A549 (cell line): ENCODE results near the gene KIF4B. TPM values are rescaled to one million over a fixed set of nuclear protein-coding genes. Genes with fewer than 3 reads are reported as not detected.

Experiments
- ATAC-seq, 2 experiments: fragments of 200-7000 bp in 1 of 2; fragments of >200 bp in 1 of 2; cut with Nextera tagmentation in 1 of 2; cut with Tn5 transposase in 1 of 2; 3 replicates each; pipeline versions ENCODE4 v1.8.0 to v1.9.1; 2018 to 2020; ENCODE audit warnings: mild to moderate bottlenecking in 1 of 2, moderate library complexity in 1 of 2
- CTCF ChIA-PET: fragments of 300-600 bp; sonication (Branson Sonifier 250); formaldehyde crosslinking; extraction: SDS; loops from one replicate; lab custom pipeline; 2021; ENCODE audit warnings: antibody characterized with exemption, inconsistent platforms; lab: Yijun Ruan, JAX
- POLR2A ChIA-PET: fragments of 350-600 bp; formaldehyde crosslinking; extraction: SDS; loops from one replicate; lab custom pipeline; 2021; ENCODE audit warnings: antibody characterized with exemption, inconsistent platforms; lab: Yijun Ruan, JAX
- DNase-seq, 2 experiments: peaks; one replicate each; pipeline versions ENCODE4 v3.0.0 to v3.0.0-alpha.2; 2011 to 2016; ENCODE audit warnings: low read depth in 1 of 2, low spot score in 1 of 2
- FAIRE-seq: peaks from 2 replicates; lab custom pipeline; 2011; peaks lifted over from hg19 to GRCh38; lab: Jason Lieb, UNC
- H3K27ac ChIP-seq, 2 experiments: fragments of >200 bp; sonication (Bioruptor Twin); formaldehyde crosslinking; 3 replicates each; pipeline ENCODE4 v1.5.1; 2016 to 2017
- H3K4me1 ChIP-seq: fragments of >200 bp; sonication (Bioruptor Twin); formaldehyde crosslinking; 3 replicates; pipeline ENCODE4 v1.6.1; 2016
- H3K4me2 ChIP-seq: fragments of >200 bp; sonication (Bioruptor Twin); formaldehyde crosslinking; 3 replicates; pipeline ENCODE4 v1.6.1; 2016
- H3K4me3 ChIP-seq: fragments of >200 bp; sonication (Bioruptor Twin); formaldehyde crosslinking; 3 replicates; pipeline ENCODE4 v1.5.1; 2016
- H3K9me3 ChIP-seq: fragments of >200 bp; sonication (Bioruptor Twin); formaldehyde crosslinking; 3 replicates; pipeline ENCODE4 v1.6.1; 2016
- ATOH8 ChIP-seq: fragments of 250-450 bp; sonication (Bioruptor Pico); IDR thresholded peaks from 2 replicates; pipeline ENCODE4 v1.5.0; 2020; ENCODE audit warnings: low read depth, mild to moderate bottlenecking, moderate library complexity
- CBX2 ChIP-seq: fragments of 200-600 bp; sonication (generic); IDR thresholded peaks from 2 replicates; pipeline ENCODE4 v1.6.1; 2016; ENCODE audit warnings: low read depth, mild to moderate bottlenecking, borderline replicate concordance
- CBX8 ChIP-seq: fragments of 200-600 bp; sonication (generic); IDR thresholded peaks from 2 replicates; pipeline ENCODE4 v1.6.1; 2016
- CEBPB ChIP-seq, 2 experiments: fragments of >200 bp in 1 of 2; sonication (Bioruptor Twin) in 1 of 2; formaldehyde crosslinking in 1 of 2; IDR thresholded peaks; 2 replicates each; pipeline ENCODE4 v1.6.1; 2012 to 2016
- CHD2 ChIP-seq: fragments of 150-350 bp; IDR thresholded peaks from 2 replicates; pipeline ENCODE4 v1.6.1; 2014; ENCODE audit warnings: low read length; ENCODE audit not compliant: partially characterized antibody
- CTCF ChIP-seq: fragments of >200 bp; sonication (Bioruptor Twin); formaldehyde crosslinking; IDR thresholded peaks from 3 replicates; pipeline ENCODE4 v1.5.1; 2016
- E2F6 ChIP-seq: IDR thresholded peaks from 2 replicates; pipeline ENCODE4 v1.6.1; 2012; ENCODE audit warnings: low read depth, borderline replicate concordance
- EHMT2 ChIP-seq: fragments of 200-600 bp; sonication (generic); IDR thresholded peaks from 2 replicates; pipeline ENCODE4 v1.6.1; 2016; ENCODE audit warnings: antibody characterized with exemption, low read depth, mild to moderate bottlenecking, moderate library complexity
- ELK1 ChIP-seq: fragments of 150-350 bp; IDR thresholded peaks from 2 replicates; pipeline ENCODE4 v1.6.1; 2014; ENCODE audit warnings: low read depth, mild to moderate bottlenecking, low read length
- EP300 ChIP-seq, 2 experiments: fragments of >200 bp; sonication (Bioruptor Twin); formaldehyde crosslinking; IDR thresholded peaks; 2 replicates in 1 of 2; 3 replicates in 1 of 2; pipeline ENCODE4 v1.6.1; 2016 to 2017
- HEYL ChIP-seq: fragments of 250-450 bp; sonication (Bioruptor Pico); IDR thresholded peaks from 2 replicates; pipeline ENCODE4 v1.8.0; 2021; ENCODE audit warnings: mild to moderate bottlenecking, moderate library complexity
- HOXA7 ChIP-seq: fragments of 250-450 bp; sonication (Bioruptor Pico); IDR thresholded peaks from 2 replicates; pipeline ENCODE4 v1.5.0; 2020; ENCODE audit warnings: mild to moderate bottlenecking, moderate library complexity
- HOXB13 ChIP-seq: fragments of 250-450 bp; sonication (Bioruptor Pico); IDR thresholded peaks from 2 replicates; pipeline ENCODE4 v1.5.0; 2020; ENCODE audit warnings: low read depth, mild to moderate bottlenecking, moderate library complexity
- NFE2L2 ChIP-seq: fragments of 150-350 bp; conservative IDR thresholded peaks from 2 replicates; pipeline ENCODE4 v1.6.1; 2014; ENCODE audit warnings: low read length
- PHF8 ChIP-seq: fragments of 200-600 bp; sonication (generic); IDR thresholded peaks from 2 replicates; pipeline ENCODE4 v1.6.1; 2016; ENCODE audit warnings: low read depth, mild to moderate bottlenecking, antibody characterized with exemption, moderate library complexity, borderline replicate concordance
- POLR2AphosphoS2 ChIP-seq: conservative IDR thresholded peaks from 2 replicates; pipeline ENCODE4 v1.6.1; 2012; ENCODE audit warnings: low read length, improper control_type of control experiment, inconsistent platforms
- RAD21 ChIP-seq, 2 experiments: fragments of >200 bp in 1 of 2; sonication (Bioruptor Twin) in 1 of 2; formaldehyde crosslinking in 1 of 2; IDR thresholded peaks in 1 of 2; conservative IDR thresholded peaks in 1 of 2; 2 replicates in 1 of 2; 3 replicates in 1 of 2; pipeline ENCODE4 v1.6.1; 2012 to 2018; ENCODE audit warnings: inconsistent platforms in 1 of 2
- RCOR1 ChIP-seq: fragments of 150-350 bp; IDR thresholded peaks from 2 replicates; pipeline ENCODE4 v1.6.1; 2014; ENCODE audit warnings: antibody characterized with exemption, low read length, low read depth
- REST ChIP-seq: fragments of 200-600 bp; sonication (generic); IDR thresholded peaks from 2 replicates; pipeline ENCODE4 v1.6.1; 2016; ENCODE audit warnings: antibody characterized with exemption, mild to moderate bottlenecking, moderate library complexity
- RFX5 ChIP-seq: fragments of 450-650 bp; IDR thresholded peaks from 2 replicates; pipeline ENCODE4 v1.7.1; 2014; ENCODE audit warnings: antibody characterized with exemption, mild to moderate bottlenecking, moderate library complexity
- SMC3 ChIP-seq: fragments of >200 bp; sonication (Bioruptor Twin); formaldehyde crosslinking; IDR thresholded peaks from 3 replicates; pipeline ENCODE4 v1.6.1; 2018; ENCODE audit warnings: inconsistent platforms
- TFCP2L1 ChIP-seq: fragments of 250-450 bp; sonication (Bioruptor Pico); IDR thresholded peaks from 2 replicates; pipeline ENCODE4 v1.5.0; 2021; ENCODE audit warnings: mild to moderate bottlenecking
- ZFP36 ChIP-seq: fragments of 450-650 bp; IDR thresholded peaks from 2 replicates; pipeline ENCODE4 v1.6.1; 2014; ENCODE audit warnings: borderline replicate concordance; ENCODE audit not compliant: partially characterized antibody
- ZSCAN20 ChIP-seq: fragments of 250-450 bp; sonication (Bioruptor Pico); IDR thresholded peaks from 2 replicates; pipeline ENCODE4 v1.8.0; 2022; ENCODE audit warnings: mild to moderate bottlenecking, moderate library complexity
- WGBS: methylation state at CpG from one replicate; pipeline ENCODE4 v1.1.6; 2017; ENCODE audit errors: missing lambda C conversion rate; 5-methylcytosine and 5-hydroxymethylcytosine counted together
- polyA plus RNA-seq, 4 experiments: library from polyadenylated mRNA; depleted of rRNA in 3 of 4; stranded (reverse); fragments of >200 nt; fragmentation: RNase III in 1 of 4; extraction: RNeasy Plus Mini Kit Qiagen cat#74134 plus additional on column Dnase treatment in 1 of 4; gene quantifications; 2 replicates in 3 of 4; 3 replicates in 1 of 4; pipeline ENCODE4 v1.2.3, GENCODE V29; 2011 to 2017

KIF4B gene
- polyA plus RNA-seq, 2 of the 4 experiments (the other 2 are of a cell fraction) = 0.05 to 0.13 TPM

- CTCF ChIA-PET = interaction anchor here (0.6 to 3.3 kb wide), 3 partner anchors 13 to 1922 kb away, joined by 3 to 27 read pairs (median 3); no protein-coding TSS in a partner anchor
- ATAC-seq = no peak
- DNase-seq = no peak
- POLR2A ChIA-PET = no interaction called here
- Histone ChIP-seq H3K4me2 (no peak overlapping the region), H3K9me3 (no peaks in the 10 kb centered on the region), H3K4me3 (no peak overlapping the region), H3K27ac (no peak overlapping the region), H3K4me1 (no peaks in the 10 kb centered on the region)
- no peak for FAIRE-seq
- TF ChIP-seq CBX2 (no peak), HOXB13 (CRISPR knock-in tag) (no peak), NFE2L2 (no peak), POLR2AphosphoS2 (no peak), ZSCAN20 (CRISPR knock-in tag) (no peak), EHMT2 (no peak), EP300 (IDR thresholded peaks at IDR 0.05) (no peak), REST (no peak), CHD2 (no peak)
Observed at GRCh38 chr5:154970759-154971158, 42.8 kb upstream of the KIF4B start.

- no peak for ATAC-seq
- ChIA-PET CTCF (interaction anchor here (0.6 to 4.0 kb wide), 13 partner anchors 10 to 1921 kb away, joined by 3 to 27 read pairs (median 4); no protein-coding TSS in a partner anchor), POLR2A (no interaction called here)
- Histone ChIP-seq H3K9me3 (no peaks in the 10 kb centered on the region), H3K4me2 (no peak overlapping the region), H3K4me3 (no peak overlapping the region), H3K4me1 (no peaks in the 10 kb centered on the region), H3K27ac (no peak overlapping the region)
- no peak for DNase-seq
- TF ChIP-seq ATOH8 = no peak
- FAIRE-seq = no peak
- WGBS = 78% methylated on average over 2 of the region's 2 CpGs
Observed at GRCh38 chr5:154971501-154971900, 42.1 kb upstream of the KIF4B start.

- no peak for TF ChIP-seq ELK1
- no peak for TF ChIP-seq CEBPB (IDR thresholded peaks at IDR 0.05)
- no peak for TF ChIP-seq HEYL
- peak; percentile 72 for TF ChIP-seq CTCF
- no peak for TF ChIP-seq ZFP36
- TF ChIP-seq CHD2 = no peak
- TF ChIP-seq TFCP2L1 = no peak
- peak; percentile 67 for TF ChIP-seq SMC3
- TF ChIP-seq PHF8 = no peak
- TF ChIP-seq CBX8 = no peak
- TF ChIP-seq RCOR1 = no peak
- TF ChIP-seq RFX5 = no peak
- TF ChIP-seq HOXA7 (CRISPR knock-in tag) = no peak
- peak; percentile 77 to 84 for TF ChIP-seq RAD21 (conservative IDR thresholded peaks at IDR 0.05 in 1 of 2, IDR thresholded peaks at IDR 0.05 in 1 of 2)
- no peak for TF ChIP-seq E2F6
- Histone ChIP-seq H3K4me1 (peaks cover 5% of the 10 kb centered on the region; the same call in 2 of the 3 replicates), H3K27ac (no peak overlapping the region), H3K9me3 (no peaks in the 10 kb centered on the region), H3K4me2 (no peak overlapping the region), H3K4me3 (no peak overlapping the region)
- CTCF ChIA-PET = interaction anchor here (0.6 to 4.0 kb wide), 27 partner anchors 11 to 1852 kb away, joined by 3 to 27 read pairs (median 3); no protein-coding TSS in a partner anchor
- DNase-seq (peak; percentile 44 to 55), ATAC-seq (peak; percentile 85 to 88), FAIRE-seq (peak; percentile 32)
- POLR2A ChIA-PET = no interaction called here
- 67% methylated on average over 2 of the region's 2 CpGs for WGBS
Observed at GRCh38 chr5:154972476-154973080, 41.0 kb upstream of the KIF4B start.
